ENCODE results near the gene PEX1. TPM values are rescaled to one million over a fixed set of nuclear protein-coding genes. Genes with fewer than 3 reads are reported as not detected.
A peak's percentile ranks its signal among the peaks of the same experiment; 100 is the strongest.
"Not testable (repeated sequence)": the region's sequence is repeated elsewhere in the genome, so short reads cannot be mapped to it uniquely, and the experiment has no call there.

PEX1 gene
- total RNA-seq, 6 donors from 2014 or later = 8.4 to 31.3 (median 13.4) TPM

- Histone ChIP-seq H3K4me3 (no peak overlapping the region), H3K27ac (no peak overlapping the region), H3K9me3 (no peaks in the 10 kb centered on the region), H3K36me3 (peaks cover 23 to 75% (median 51%) of the 10 kb centered on the region in 4 donors), H3K4me1 (peaks cover 7 to 12% (median 10%) of the 10 kb centered on the region in 4 donors), H3K27me3 (no peaks in the 10 kb centered on the region)
- TF ChIP-seq CTCF (IDR thresholded peaks at IDR 0.05) (no peak), POLR2AphosphoS5 (IDR thresholded peaks at IDR 0.05) (no peak), POLR2A (IDR thresholded peaks at IDR 0.05) (no peak), EP300 (IDR thresholded peaks at IDR 0.05) (no peak)
- 94 to 100% methylated on average over 2 of the region's 2 CpGs for WGBS, 2 donors
- ATAC-seq (ENCODE audit: low FRiP score in 2 of 2) (no peak), DNase-seq (no peak)
Observed at GRCh38 chr7:92451645-92452044, 76.7 kb downstream of the PEX1 start.

DNA sequence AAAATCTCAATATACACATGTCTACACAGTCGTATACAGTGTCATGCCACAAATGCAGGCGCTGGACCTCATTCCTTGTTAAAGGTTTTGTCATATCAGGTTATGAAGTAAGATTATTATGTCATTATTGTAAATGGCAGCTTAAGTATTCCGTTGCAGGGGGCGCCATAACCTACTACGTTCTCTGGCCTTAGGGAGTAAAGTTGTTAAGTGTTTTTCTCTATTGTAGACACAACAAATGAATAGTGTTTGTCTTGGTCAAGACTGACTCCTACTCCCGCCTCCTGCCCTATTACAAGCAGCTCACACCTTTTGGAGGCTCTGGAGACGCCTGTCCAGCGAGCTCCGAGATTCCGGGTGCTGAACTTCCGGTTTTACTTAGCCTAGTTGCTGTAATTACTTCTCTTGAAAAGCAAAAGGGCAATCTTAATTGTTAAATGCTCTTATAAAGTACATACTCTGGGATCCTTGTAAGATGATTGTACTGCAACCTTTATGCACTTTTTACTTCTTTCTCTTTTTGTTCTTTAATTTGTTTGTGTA, 80.0 kb downstream of the PEX1 start:
- no peak for TF ChIP-seq EP300 (IDR thresholded peaks at IDR 0.05)
- TF ChIP-seq POLR2AphosphoS5 (IDR thresholded peaks at IDR 0.05) = peak in 1 of 2 donors; percentile 18
- TF ChIP-seq CTCF (IDR thresholded peaks at IDR 0.05) = peak in 3 of 6 experiments; percentile 16 to 35 (median 29)
- TF ChIP-seq POLR2A (IDR thresholded peaks at IDR 0.05) = peak in 2 of 4 donors; percentile 22 to 25
- Histone ChIP-seq H3K27ac (peak overlapping the region; percentile 97 to 99 (median 98)), H3K9me3 (no peaks in the 10 kb centered on the region), H3K27me3 (no peaks in the 10 kb centered on the region), H3K36me3 (peaks cover 4 to 42% (median 22%) of the 10 kb centered on the region in 4 donors), H3K4me1 (peaks cover 7 to 12% (median 10%) of the 10 kb centered on the region in 4 donors), H3K4me3 (peak overlapping the region; percentile 86 to 97 (median 93))
- ATAC-seq (ENCODE audit: low FRiP score in 2 of 2) = peak; percentile 62 to 80
- peak in 1 of 2 donors; percentile 79 for DNase-seq
- 0% methylated on average over 11 of the region's 11 CpGs for WGBS, 2 donors

- H3K4me1 ChIP-seq = peaks cover 7 to 12% (median 10%) of the 10 kb centered on the region in 4 donors
- H3K27me3 ChIP-seq = no peaks in the 10 kb centered on the region
- peak within 1 kb of the TSS; percentile 97 to 99 (median 98) for H3K27ac ChIP-seq
- peak; percentile 98 to 99 for ATAC-seq (ENCODE audit: low FRiP score in 2 of 2)
- TF ChIP-seq POLR2AphosphoS5 (IDR thresholded peaks at IDR 0.05) (peak; percentile 82 to 85), EP300 (IDR thresholded peaks at IDR 0.05) (peak in 1 of 4 donors; percentile 38), POLR2A (IDR thresholded peaks at IDR 0.05) (peak in 3 of 4 donors; percentile 68 to 85 (median 76)), CTCF (IDR thresholded peaks at IDR 0.05) (peak; percentile 92 to 98 (median 96))
- no peaks in the 10 kb centered on the region for H3K9me3 ChIP-seq
- H3K36me3 ChIP-seq = peaks cover 4 to 35% (median 15%) of the 10 kb centered on the region in 4 donors
- H3K4me3 ChIP-seq = peak within 1 kb of the TSS; percentile 86 to 97 (median 93)
- 0 to 1% methylated on average over 9 to 48 of the region's 87 CpGs for WGBS, 2 donors
- DNase-seq = peak; percentile 94 to 95
Observed at GRCh38 chr7:92447345-92448204, 80.7 kb downstream of the PEX1 start, which contains the start of gene GATAD1. Gene GATAD1, plus strand, starts transcription at chr7:92447482. Its CDS starts 248 bp downstream, at chr7:92447730.

DNA sequence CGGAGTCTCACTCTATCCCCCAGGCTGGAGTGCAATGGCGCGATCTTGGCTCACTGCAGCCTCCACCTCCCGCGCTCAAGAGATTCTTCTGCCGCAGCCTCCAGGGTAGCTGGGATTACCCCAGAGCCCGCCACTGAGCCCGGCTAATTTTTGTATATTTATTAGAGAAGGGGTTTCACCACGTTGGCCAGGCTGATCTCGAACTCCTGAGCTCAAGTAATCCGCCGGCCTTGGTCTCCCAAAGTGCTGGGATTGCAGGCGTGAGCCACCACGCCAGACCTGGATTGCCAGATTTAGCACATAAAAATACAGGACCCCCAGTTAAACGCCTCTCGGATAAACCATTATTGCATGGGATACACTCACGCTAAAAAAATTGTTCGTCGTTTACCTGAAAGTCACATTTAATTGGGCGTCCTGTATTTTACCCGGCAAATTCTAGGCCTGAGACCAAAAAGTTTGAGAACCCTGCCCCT, 81.4 kb downstream of the PEX1 start:
- Histone ChIP-seq H3K4me1 (peaks cover 7 to 12% (median 10%) of the 10 kb centered on the region in 4 donors), H3K27ac (peak overlapping the region; percentile 97 to 99 (median 98)), H3K27me3 (no peaks in the 10 kb centered on the region), H3K36me3 (peaks cover 4 to 28% (median 9%) of the 10 kb centered on the region in 4 donors), H3K9me3 (no peaks in the 10 kb centered on the region), H3K4me3 (peak overlapping the region in 3 of 4 donors; percentile 86 to 97 (median 91))
- no peak for DNase-seq
- ATAC-seq (ENCODE audit: low FRiP score in 2 of 2) = no peak
- WGBS, 2 donors = 57 to 58% methylated on average over 21 of the region's 21 CpGs
- no peak for TF ChIP-seq EP300 (IDR thresholded peaks at IDR 0.05)
- TF ChIP-seq POLR2AphosphoS5 (IDR thresholded peaks at IDR 0.05) = no peak
- TF ChIP-seq POLR2A (IDR thresholded peaks at IDR 0.05) = no peak
- TF ChIP-seq CTCF (IDR thresholded peaks at IDR 0.05) = no peak

- not testable (repeated sequence) for H3K4me3 ChIP-seq; ATAC-seq (ENCODE audit: low FRiP score in 2 of 2); DNase-seq; H3K36me3 ChIP-seq; H3K4me1 ChIP-seq; H3K9me3 ChIP-seq; H3K27ac ChIP-seq; H3K27me3 ChIP-seq
- WGBS, 2 donors = 78 to 85% methylated on average over 2 of the region's 2 CpGs
Observed at GRCh38 chr7:92442720-92443119, 85.6 kb downstream of the PEX1 start.
